A549 (cell line): Measurements from ENCODE around the gene ZG16.

Experiments used
- TF ChIP-seq, protein P1 (sequence below): fragments of 150-350 bp; IDR thresholded peaks from 2 replicates; pipeline ENCODE4 v1.6.1; 2014; ENCODE audit warnings: low read depth, mild to moderate bottlenecking, low read length
- TF ChIP-seq, protein P2 (sequence below): fragments of >200 bp; sonication (Bioruptor Twin); formaldehyde crosslinking; IDR thresholded peaks from 3 replicates; pipeline ENCODE4 v1.5.1; 2016

DNA sequence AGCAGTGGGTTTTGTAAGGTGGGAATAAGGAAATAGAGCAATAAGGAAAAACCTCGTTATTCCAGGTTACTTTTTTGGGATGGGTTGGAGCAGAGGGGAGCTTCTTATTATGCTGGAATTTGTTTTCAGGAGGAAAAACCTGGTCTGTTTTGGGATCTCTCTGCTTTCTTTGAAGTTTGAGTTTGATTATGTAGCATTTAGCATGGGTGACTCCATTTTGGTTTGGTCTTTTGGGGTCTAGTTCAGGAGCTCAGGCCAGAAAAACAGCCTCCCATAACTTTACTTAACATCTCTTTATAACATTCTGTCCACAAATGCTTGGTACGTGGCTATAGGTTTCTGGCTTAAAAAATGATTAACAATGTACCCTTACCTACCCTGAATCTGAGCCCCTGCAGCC, 8.5 kb upstream of the ZG16 start:
- TF ChIP-seq, protein P1, sequence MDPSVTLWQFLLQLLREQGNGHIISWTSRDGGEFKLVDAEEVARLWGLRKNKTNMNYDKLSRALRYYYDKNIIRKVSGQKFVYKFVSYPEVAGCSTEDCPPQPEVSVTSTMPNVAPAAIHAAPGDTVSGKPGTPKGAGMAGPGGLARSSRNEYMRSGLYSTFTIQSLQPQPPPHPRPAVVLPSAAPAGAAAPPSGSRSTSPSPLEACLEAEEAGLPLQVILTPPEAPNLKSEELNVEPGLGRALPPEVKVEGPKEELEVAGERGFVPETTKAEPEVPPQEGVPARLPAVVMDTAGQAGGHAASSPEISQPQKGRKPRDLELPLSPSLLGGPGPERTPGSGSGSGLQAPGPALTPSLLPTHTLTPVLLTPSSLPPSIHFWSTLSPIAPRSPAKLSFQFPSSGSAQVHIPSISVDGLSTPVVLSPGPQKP: no peak
- TF ChIP-seq, protein P2, sequence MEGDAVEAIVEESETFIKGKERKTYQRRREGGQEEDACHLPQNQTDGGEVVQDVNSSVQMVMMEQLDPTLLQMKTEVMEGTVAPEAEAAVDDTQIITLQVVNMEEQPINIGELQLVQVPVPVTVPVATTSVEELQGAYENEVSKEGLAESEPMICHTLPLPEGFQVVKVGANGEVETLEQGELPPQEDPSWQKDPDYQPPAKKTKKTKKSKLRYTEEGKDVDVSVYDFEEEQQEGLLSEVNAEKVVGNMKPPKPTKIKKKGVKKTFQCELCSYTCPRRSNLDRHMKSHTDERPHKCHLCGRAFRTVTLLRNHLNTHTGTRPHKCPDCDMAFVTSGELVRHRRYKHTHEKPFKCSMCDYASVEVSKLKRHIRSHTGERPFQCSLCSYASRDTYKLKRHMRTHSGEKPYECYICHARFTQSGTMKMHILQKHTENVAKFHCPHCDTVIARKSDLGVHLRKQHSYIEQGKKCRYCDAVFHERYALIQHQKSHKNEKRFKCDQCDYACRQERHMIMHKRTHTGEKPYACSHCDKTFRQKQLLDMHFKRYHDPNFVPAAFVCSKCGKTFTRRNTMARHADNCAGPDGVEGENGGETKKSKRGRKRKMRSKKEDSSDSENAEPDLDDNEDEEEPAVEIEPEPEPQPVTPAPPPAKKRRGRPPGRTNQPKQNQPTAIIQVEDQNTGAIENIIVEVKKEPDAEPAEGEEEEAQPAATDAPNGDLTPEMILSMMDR: no peak
